OCI-LY3 (cell line): ENCODE measurements around the gene SUPV3L1.

ENCODE experiments used
- H2AFZ ChIP-seq: fragments of 200-600, 300-600 bp; shearing (Covaris generic); 2 replicates; pipeline ENCODE4 v1.6.0; 2014; ENCODE audit warnings: antibody characterized with exemption, low read depth, low read length
- H3K27ac ChIP-seq: fragments of 200-600, 300-600 bp; sonication (generic); 2 replicates; pipeline ENCODE4 v1.5.1; 2014; ENCODE audit warnings: mild to moderate bottlenecking, low read length, moderate library complexity, mixed read lengths
- H3K27me3 ChIP-seq: fragments of 200-600, 300-600 bp; sonication (generic); 2 replicates; pipeline ENCODE4 v1.6.1; 2014; ENCODE audit warnings: low read depth, low read length, mixed read lengths
- H3K36me3 ChIP-seq: fragments of 200-600, 300-600 bp; sonication (generic); replicated peaks from 2 replicates; pipeline ENCODE3; 2014; ENCODE audit warnings: low read depth, low read length, mixed read lengths
- H3K4me1 ChIP-seq: fragments of 300-600, 200-600 bp; sonication (generic); 2 replicates; pipeline ENCODE4 v1.6.1; 2014; ENCODE audit warnings: low read length, mixed read lengths
- H3K4me2 ChIP-seq: fragments of 200-600, 300-600 bp; sonication (generic); 2 replicates; pipeline ENCODE4 v1.6.1; 2014; ENCODE audit warnings: low read length, mixed read lengths
- H3K4me3 ChIP-seq: fragments of 300-600, 200-600 bp; sonication (generic); 2 replicates; pipeline ENCODE4 v1.5.1; 2014; ENCODE audit warnings: antibody characterized with exemption, mild to moderate bottlenecking, low read length, moderate library complexity
- H3K79me2 ChIP-seq: fragments of 300-600, 200-600 bp; shearing (Covaris generic); 2 replicates; pipeline ENCODE4 v1.6.1; 2014; ENCODE audit warnings: mild to moderate bottlenecking, low read length, mixed read lengths
- H3K9ac ChIP-seq: fragments of 300-600, 200-600 bp; shearing (Covaris generic); 2 replicates; pipeline ENCODE4 v1.6.0; 2014; ENCODE audit warnings: mild to moderate bottlenecking, low read length, moderate library complexity
- H3K9me3 ChIP-seq: fragments of 200-600, 300-600 bp; shearing (Covaris generic); 2 replicates; pipeline ENCODE4 v1.6.1; 2014; ENCODE audit warnings: low read length, mixed read lengths; ENCODE audit not compliant: insufficient read depth
- H4K20me1 ChIP-seq: fragments of 200-600, 300-600 bp; sonication (generic); 2 replicates; pipeline ENCODE4 v1.6.1; 2016; ENCODE audit warnings: low read length, mixed read lengths; ENCODE audit not compliant: insufficient read depth
- CTCF ChIP-seq: fragments of 200-600, 300-600 bp; sonication (generic); IDR thresholded peaks from 2 replicates; pipeline ENCODE4 v1.5.1; 2014; ENCODE audit warnings: antibody characterized with exemption, low read length, low read depth
- EZH2phosphoT487 ChIP-seq: fragments of 200-600 bp; shearing (Covaris generic); IDR thresholded peaks from 2 replicates; pipeline ENCODE4 v1.6.1; 2018; ENCODE audit warnings: antibody characterized with exemption, mixed run types, low read depth

Gene SUPV3L1

GRCh38 chr10:69142983-69143382, 37.1 kb upstream of the SUPV3L1 start:
- no peaks in the 10 kb centered on the region for H3K4me1 ChIP-seq
- H3K79me2 ChIP-seq: no peaks in the 10 kb centered on the region
- TF ChIP-seq EZH2phosphoT487 (no peak), CTCF (no peak)
- no peaks in the 10 kb centered on the region for H3K9me3 ChIP-seq
- no peaks in the 10 kb centered on the region for H4K20me1 ChIP-seq
- no peak overlapping the region for H3K9ac ChIP-seq
- H3K4me3 ChIP-seq: no peak overlapping the region
- no peak overlapping the region for H3K27ac ChIP-seq
- no peak overlapping the region for H2AFZ ChIP-seq
- no peak overlapping the region for H3K4me2 ChIP-seq
- no peaks in the 10 kb centered on the region for H3K27me3 ChIP-seq
- H3K36me3 ChIP-seq: no peaks in the 10 kb centered on the region

GRCh38 chr10:69145329-69145728, 34.7 kb upstream of the SUPV3L1 start:
- H4K20me1 ChIP-seq: no peaks in the 10 kb centered on the region
- H3K79me2 ChIP-seq: no peaks in the 10 kb centered on the region

GRCh38 chr10:69145864-69146263, 34.2 kb upstream of the SUPV3L1 start:
- no peaks in the 10 kb centered on the region for H3K27me3 ChIP-seq
- H3K4me2 ChIP-seq: no peak overlapping the region
- no peaks in the 10 kb centered on the region for H3K79me2 ChIP-seq
- H2AFZ ChIP-seq: no peak overlapping the region
- no peaks in the 10 kb centered on the region for H4K20me1 ChIP-seq
- H3K4me3 ChIP-seq: no peak overlapping the region
- H3K36me3 ChIP-seq: no peaks in the 10 kb centered on the region
- TF ChIP-seq CTCF: no peak
- TF ChIP-seq EZH2phosphoT487: no peak
- no peak overlapping the region for H3K9ac ChIP-seq
- H3K4me1 ChIP-seq: no peaks in the 10 kb centered on the region
- no peak overlapping the region for H3K27ac ChIP-seq
- no peaks in the 10 kb centered on the region for H3K9me3 ChIP-seq

More at GRCh38 chr10:69145329-69145728, 34.7 kb upstream of the SUPV3L1 start:
- no peak for TF ChIP-seq CTCF
- TF ChIP-seq EZH2phosphoT487: no peak
- no peak overlapping the region for H3K27ac ChIP-seq
- H3K9ac ChIP-seq: no peak overlapping the region
- no peak overlapping the region for H3K4me2 ChIP-seq
- H2AFZ ChIP-seq: no peak overlapping the region
- H3K4me1 ChIP-seq: no peaks in the 10 kb centered on the region
- no peaks in the 10 kb centered on the region for H3K9me3 ChIP-seq
- H3K27me3 ChIP-seq: no peaks in the 10 kb centered on the region
- no peak overlapping the region for H3K4me3 ChIP-seq
- no peaks in the 10 kb centered on the region for H3K36me3 ChIP-seq

- Histone ChIP-seq H3K36me3 (no peaks in the 10 kb centered on the region), H3K79me2 (no peaks in the 10 kb centered on the region), H3K4me2 (no peak overlapping the region), H3K27ac (no peak overlapping the region), H4K20me1 (no peaks in the 10 kb centered on the region), H3K9ac (no peak overlapping the region), H3K27me3 (no peaks in the 10 kb centered on the region), H3K9me3 (no peaks in the 10 kb centered on the region), H3K4me1 (no peaks in the 10 kb centered on the region), H2AFZ (no peak overlapping the region), H3K4me3 (no peak overlapping the region)
- TF ChIP-seq EZH2phosphoT487 (no peak), CTCF (no peak)
Measured at GRCh38 chr10:69146759-69147158, 33.3 kb upstream of the SUPV3L1 start.
